IPS-15b (cell line): ENCODE data around the gene MEF2A.
"Not testable (repeated sequence)": the region's sequence is repeated elsewhere in the genome, so short reads cannot be mapped to it uniquely, and the experiment has no call there.

ENCODE experiments used
- H3K27me3 ChIP-seq: one replicate; pipeline ENCODE4 v1.6.1; 2013; ENCODE audit warnings: low read length; ENCODE audit not compliant: control insufficient read depth, insufficient read depth
- H3K36me3 ChIP-seq: one replicate; pipeline ENCODE4 v1.6.1; 2013; ENCODE audit warnings: low read length; ENCODE audit not compliant: control insufficient read depth, insufficient read depth
- H3K4me1 ChIP-seq: one replicate; pipeline ENCODE4 v1.6.1; 2013; ENCODE audit warnings: mild to moderate bottlenecking, low read length; ENCODE audit not compliant: control insufficient read depth, insufficient read depth
- H3K4me3 ChIP-seq: one replicate; pipeline ENCODE4 v1.5.1; 2013; ENCODE audit warnings: low read depth, low read length
- H3K9ac ChIP-seq: one replicate; pipeline ENCODE4 v1.6.1; 2013; ENCODE audit warnings: low read depth, mild to moderate bottlenecking, low read length
- H3K9me3 ChIP-seq: one replicate; pipeline ENCODE4 v1.6.1; 2013; ENCODE audit warnings: mild to moderate bottlenecking, low read length; ENCODE audit not compliant: control insufficient read depth, insufficient read depth

MEF2A gene

DNA sequence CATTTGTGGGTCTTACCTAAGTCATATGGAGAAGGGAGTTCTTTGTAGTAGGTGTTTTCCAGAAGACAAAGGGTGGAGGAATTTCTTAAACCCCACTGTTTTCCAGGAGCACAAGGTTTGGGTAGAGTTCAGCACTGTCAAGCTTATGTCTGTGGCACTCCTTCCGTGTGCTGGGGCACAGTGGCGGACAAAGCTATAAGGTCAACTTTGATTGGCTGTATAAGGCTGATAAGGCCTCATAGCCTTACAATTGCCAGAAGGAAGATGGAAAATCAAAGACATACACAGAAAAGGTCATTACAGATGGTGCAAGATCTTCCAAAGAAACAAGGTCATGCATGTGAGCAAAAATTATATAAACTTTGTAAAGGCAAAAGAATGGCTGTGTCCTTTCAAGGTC is 170.9 kb downstream of the MEF2A start:
- Histone ChIP-seq H3K9ac (no peak overlapping the region), H3K4me3 (no peak overlapping the region), H3K9me3 (no peaks in the 10 kb centered on the region), H3K27me3 (peaks cover 9% of the 10 kb centered on the region), H3K36me3 (no peaks in the 10 kb centered on the region), H3K4me1 (peaks cover 5% of the 10 kb centered on the region)

DNA sequence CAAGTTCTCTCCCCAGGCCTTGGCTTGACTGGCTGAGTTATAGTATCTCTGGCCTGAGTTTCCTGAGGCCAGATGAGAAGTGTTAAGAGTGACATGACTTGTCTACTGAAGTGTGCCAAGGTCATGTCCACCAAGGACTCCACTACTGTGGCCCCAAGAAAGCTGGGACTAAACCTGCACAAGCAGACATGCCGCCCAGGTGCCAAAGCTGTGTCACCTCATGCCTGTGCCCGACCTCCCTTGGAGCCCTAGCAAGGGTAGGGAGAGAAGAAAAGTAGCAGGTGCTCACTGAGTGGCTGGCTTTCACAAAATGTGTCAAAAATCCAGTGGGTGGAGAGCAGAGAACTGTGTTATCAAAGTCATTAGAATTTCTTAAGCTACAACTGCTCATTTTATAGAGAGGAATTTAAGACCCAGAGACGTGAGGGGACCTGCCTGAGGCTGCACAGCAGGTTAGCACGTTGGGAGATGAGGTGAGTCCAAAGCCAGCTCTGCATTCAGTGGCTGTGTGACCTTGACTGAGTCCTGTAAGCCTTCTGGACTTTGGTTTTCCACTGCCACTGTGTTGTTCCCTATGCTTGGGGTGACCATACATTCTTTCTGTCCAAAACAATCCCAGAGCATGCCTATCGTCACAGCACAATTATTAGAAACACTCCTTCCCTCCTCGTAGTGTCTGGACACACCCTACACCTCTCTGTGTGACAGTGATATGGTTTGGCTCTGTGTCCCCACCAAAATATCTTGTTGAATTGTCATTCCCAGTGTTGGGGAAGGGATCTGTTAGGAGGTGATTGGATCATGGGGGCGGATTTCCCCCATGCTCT is 172.4 kb downstream of the MEF2A start:
- Histone ChIP-seq H3K36me3 (no peaks in the 10 kb centered on the region), H3K9me3 (no peaks in the 10 kb centered on the region), H3K4me1 (no peaks in the 10 kb centered on the region), H3K27me3 (no peaks in the 10 kb centered on the region), H3K9ac (no peak overlapping the region), H3K4me3 (no peak overlapping the region)

- Histone ChIP-seq H3K27me3 (no peaks in the 10 kb centered on the region), H3K4me3 (no peak overlapping the region), H3K9ac (no peak overlapping the region), H3K4me1 (no peaks in the 10 kb centered on the region), H3K36me3 (no peaks in the 10 kb centered on the region), H3K9me3 (no peaks in the 10 kb centered on the region)
Observed at GRCh38 chr15:99741835-99742234, 176.1 kb downstream of the MEF2A start.

GRCh38 chr15:99744142-99744541 is 178.4 kb downstream of the MEF2A start:
- H3K9ac ChIP-seq: no peak overlapping the region

DNA sequence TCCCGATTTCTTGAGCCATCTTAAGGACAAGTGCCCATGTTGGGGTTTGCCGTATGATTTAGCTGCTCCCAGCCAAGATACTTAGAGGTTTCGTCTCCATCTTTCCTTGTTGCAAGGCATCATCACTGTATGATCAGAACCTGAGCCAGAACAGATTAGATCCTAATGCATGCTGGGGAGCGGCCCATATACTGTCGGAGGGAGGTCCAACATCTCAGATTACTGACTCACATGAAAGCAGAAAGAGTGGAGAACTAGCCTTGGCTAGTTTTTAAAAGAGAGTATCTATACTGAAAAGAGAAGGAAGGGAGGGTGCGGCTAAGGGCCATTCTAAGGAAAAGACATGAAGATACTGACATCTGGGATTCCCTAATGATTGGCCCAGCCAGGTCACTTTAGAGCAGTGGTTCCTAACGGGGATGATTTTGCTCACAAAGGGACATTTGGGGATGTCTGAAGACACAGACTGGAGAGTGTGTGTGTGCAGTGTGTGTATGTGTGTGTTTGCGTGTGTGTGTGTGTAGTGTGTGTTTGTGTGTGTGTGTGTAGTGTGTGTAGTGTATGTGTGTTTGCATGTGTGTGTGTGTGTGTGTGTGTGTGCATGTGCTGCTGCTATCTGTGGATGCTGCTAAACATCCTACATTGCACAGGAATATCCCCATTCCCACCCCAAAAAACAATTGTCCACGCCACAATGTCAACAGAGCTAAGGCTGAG is 179.7 kb downstream of the MEF2A start:
- no peaks in the 10 kb centered on the region for H3K27me3 ChIP-seq
- H3K36me3 ChIP-seq: no peaks in the 10 kb centered on the region
- no peaks in the 10 kb centered on the region for H3K9me3 ChIP-seq
- H3K9ac ChIP-seq: no peak overlapping the region
- no peak overlapping the region for H3K4me3 ChIP-seq
- H3K4me1 ChIP-seq: no peaks in the 10 kb centered on the region

More at GRCh38 chr15:99744142-99744541, 178.4 kb downstream of the MEF2A start:
- Histone ChIP-seq H3K4me3 (no peak overlapping the region), H3K27me3 (no peaks in the 10 kb centered on the region), H3K4me1 (no peaks in the 10 kb centered on the region), H3K9me3 (no peaks in the 10 kb centered on the region), H3K36me3 (no peaks in the 10 kb centered on the region)

DNA sequence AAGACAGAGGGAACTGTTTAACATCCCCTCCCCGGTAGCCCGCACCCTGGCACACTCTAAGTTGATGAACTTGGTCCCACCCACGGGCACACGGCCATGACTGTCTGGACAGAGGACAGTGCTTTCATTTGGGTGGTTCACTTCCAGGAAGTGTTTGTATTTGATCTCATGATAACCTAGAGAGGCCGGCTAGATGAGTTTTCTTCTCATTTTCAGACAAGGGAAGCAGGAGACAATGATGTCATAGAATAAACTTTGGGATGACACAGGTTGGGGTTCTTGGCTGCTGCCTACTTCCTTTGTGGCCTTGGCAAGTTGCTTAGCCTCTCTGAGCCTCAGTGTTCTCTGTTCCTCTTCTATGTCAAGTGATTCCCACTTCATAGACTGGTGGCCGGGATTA is 183.6 kb downstream of the MEF2A start:
- Histone ChIP-seq H3K9ac (no peak overlapping the region), H3K9me3 (no peaks in the 10 kb centered on the region), H3K4me1 (no peaks in the 10 kb centered on the region), H3K36me3 (no peaks in the 10 kb centered on the region), H3K4me3 (no peak overlapping the region), H3K27me3 (no peaks in the 10 kb centered on the region)

- H3K9ac ChIP-seq, H3K27me3 ChIP-seq, H3K9me3 ChIP-seq, H3K4me1 ChIP-seq, H3K36me3 ChIP-seq, H3K4me3 ChIP-seq: not testable (repeated sequence)
Observed at GRCh38 chr15:99750326-99750725, 184.5 kb downstream of the MEF2A start.

- Histone ChIP-seq H3K4me1 (no peaks in the 10 kb centered on the region), H3K9me3 (no peaks in the 10 kb centered on the region), H3K27me3 (peaks cover 3% of the 10 kb centered on the region), H3K9ac (no peak overlapping the region), H3K36me3 (no peaks in the 10 kb centered on the region), H3K4me3 (no peak overlapping the region)
Observed at GRCh38 chr15:99752556-99752955, 186.8 kb downstream of the MEF2A start.

- Histone ChIP-seq H3K9me3 (no peaks in the 10 kb centered on the region), H3K27me3 (peaks cover 3% of the 10 kb centered on the region), H3K4me3 (no peak overlapping the region), H3K36me3 (no peaks in the 10 kb centered on the region), H3K9ac (no peak overlapping the region), H3K4me1 (no peaks in the 10 kb centered on the region)
Observed at GRCh38 chr15:99753066-99753465, 187.3 kb downstream of the MEF2A start.

- no peaks in the 10 kb centered on the region for H3K4me1 ChIP-seq
- H3K36me3 ChIP-seq: no peaks in the 10 kb centered on the region
- H3K4me3 ChIP-seq: no peak overlapping the region
- peaks cover 3% of the 10 kb centered on the region for H3K27me3 ChIP-seq
- H3K9ac ChIP-seq: no peak overlapping the region
- H3K9me3 ChIP-seq: no peaks in the 10 kb centered on the region
Observed at GRCh38 chr15:99755692-99756409, 190.1 kb downstream of the MEF2A start.

GRCh38 chr15:99762288-99762687 is 196.5 kb downstream of the MEF2A start:
- Histone ChIP-seq H3K4me3 (no peak overlapping the region), H3K4me1 (no peaks in the 10 kb centered on the region), H3K27me3 (no peaks in the 10 kb centered on the region), H3K9me3 (no peaks in the 10 kb centered on the region), H3K36me3 (no peaks in the 10 kb centered on the region), H3K9ac (no peak overlapping the region)
